ENCODE measurements around the gene ATIC. TPM values are rescaled to one million over a fixed set of nuclear protein-coding genes. Genes with fewer than 3 reads are reported as not detected.

Gene ATIC
- total and polyA plus RNA-seq, 2 of the 8 experiments (the other 6 are each of a cell fraction or from before 2014, with no cell fraction given), result 139 to 319 TPM

GRCh38 chr2:215328066-215328465 is 16.2 kb downstream of the ATIC start (continued):
- TF ChIP-seq KDM4A (IDR thresholded peaks at IDR 0.05; ENCODE audit: low read depth, low read length, severe bottlenecking) (no peak), CHD1 (IDR thresholded peaks at IDR 0.05; ENCODE audit: low read depth, low read length) (no peak), SIX5 (IDR thresholded peaks at IDR 0.05; ENCODE audit: low read depth, low read length) (no peak)
